ENCODE results near the gene RET. TPM values are rescaled to one million over a fixed set of nuclear protein-coding genes. Genes with fewer than 3 reads are reported as not detected.

Gene RET
- total RNA-seq, 1 experiment from 2014 or later: 21.4 TPM

GRCh38 chr10:43122826-43123225 lies 46.0 kb downstream of the RET start:
- Mint-ChIP-seq H3K27ac (no peak overlapping the region), H3K4me1 (no peaks in the 10 kb centered on the region), H3K27me3 (ENCODE audit: low read depth) (no peaks in the 10 kb centered on the region), H3K9me3 (no peaks in the 10 kb centered on the region), H3K4me3 (no peak overlapping the region), H3K36me3 (no peaks in the 10 kb centered on the region)
- no peak for TF ChIP-seq NFATC4 (CRISPR knock-in tag; IDR thresholded peaks at IDR 0.05)
- no peak for TF ChIP-seq ATF2 (CRISPR knock-in tag; IDR thresholded peaks at IDR 0.05; ENCODE audit: borderline replicate concordance, low read depth)
- TF ChIP-seq ZNF532 (CRISPR knock-in tag; IDR thresholded peaks at IDR 0.05; ENCODE audit: borderline replicate concordance): no peak
- TF ChIP-seq AR (CRISPR knock-in tag; IDR thresholded peaks at IDR 0.05): no peak
- TF ChIP-seq E2F1 (CRISPR knock-in tag; IDR thresholded peaks at IDR 0.05): no peak
- no peak for TF ChIP-seq CREM (CRISPR knock-in tag; IDR thresholded peaks at IDR 0.05)
- ChIA-PET CTCF (interaction anchor here (1.1 to 1.6 kb wide), 2 partner anchors 16 to 44 kb away, joined by 3 read pairs; no protein-coding TSS in a partner anchor), POLR2A (interaction anchor here (0.6 kb wide), 1 partner anchor 1243 kb away, joined by 4 read pairs; no protein-coding TSS in a partner anchor)
- ATAC-seq: no peak
- no peak for DNase-seq (ENCODE audit: low spot score)

GRCh38 chr10:43123361-43124093 lies 46.7 kb downstream of the RET start:
- Mint-ChIP-seq H3K27me3 (ENCODE audit: low read depth) (no peaks in the 10 kb centered on the region), H3K4me3 (no peak overlapping the region), H3K27ac (no peak overlapping the region), H3K36me3 (no peaks in the 10 kb centered on the region), H3K4me1 (no peaks in the 10 kb centered on the region), H3K9me3 (no peaks in the 10 kb centered on the region)
- ChIA-PET CTCF (interaction anchor here (1.1 kb wide), 2 partner anchors 44 to 78 kb away, joined by 3 read pairs; no protein-coding TSS in a partner anchor), POLR2A (no interaction called here)
- no peak for TF ChIP-seq FOXP1 (CRISPR knock-in tag; IDR thresholded peaks at IDR 0.05; ENCODE audit: borderline replicate concordance)
- TF ChIP-seq IRF1 (CRISPR knock-in tag; IDR thresholded peaks at IDR 0.05): no peak
- no peak for TF ChIP-seq ZNF219 (CRISPR knock-in tag; IDR thresholded peaks at IDR 0.05; ENCODE audit: borderline replicate concordance)
- peak; percentile 44 for TF ChIP-seq ZNF423 (CRISPR knock-in tag; IDR thresholded peaks at IDR 0.05)
- no peak for TF ChIP-seq CTCF (IDR thresholded peaks at IDR 0.05)
- TF ChIP-seq MLX (CRISPR knock-in tag; IDR thresholded peaks at IDR 0.05): no peak
- DNase-seq (ENCODE audit: low spot score) (no peak), ATAC-seq (no peak)
